ACC112 (cell line): ENCODE results near the gene SGO1.
A peak's percentile ranks its signal among the peaks of the same experiment; 100 is the strongest.
"Not testable (repeated sequence)": the region's sequence is repeated elsewhere in the genome, so short reads cannot be mapped to it uniquely, and the experiment has no call there.

Experiments used
- H2AFZ ChIP-seq: fragments of 200-600 bp; sonication (generic); one replicate; pipeline ENCODE4 v1.6.0; 2017; ENCODE audit warnings: antibody characterized with exemption, low read length; ENCODE audit not compliant: unreplicated experiment
- H3K27ac ChIP-seq: fragments of 200-600 bp; sonication (generic); 2 replicates; pipeline ENCODE4 v1.5.1; 2014; ENCODE audit warnings: low read depth, mild to moderate bottlenecking, antibody characterized with exemption, low read length, moderate library complexity
- H3K27me3 ChIP-seq: fragments of 200-600 bp; sonication (generic); 2 replicates; pipeline ENCODE4 v1.6.1; 2014; ENCODE audit warnings: mild to moderate bottlenecking, antibody characterized with exemption, low read length, moderate library complexity, mixed read lengths; ENCODE audit not compliant: insufficient read depth
- H3K36me3 ChIP-seq: fragments of 200-600 bp; sonication (generic); 2 replicates; pipeline ENCODE4 v1.6.1; 2016; ENCODE audit warnings: mild to moderate bottlenecking, antibody characterized with exemption, low read length, moderate library complexity, mixed read lengths; ENCODE audit not compliant: insufficient read depth
- H3K4me1 ChIP-seq: fragments of 200-600 bp; sonication (generic); one replicate; pipeline ENCODE4 v1.6.1; 2016; ENCODE audit warnings: low read length, mixed read lengths; ENCODE audit not compliant: insufficient read depth, unreplicated experiment, control insufficient read depth
- H3K4me3 ChIP-seq: fragments of 200-600 bp; sonication (generic); 2 replicates; pipeline ENCODE4 v1.5.1; 2014; ENCODE audit warnings: mild to moderate bottlenecking, low read depth, low read length
- H3K79me2 ChIP-seq: fragments of 200-600 bp; sonication (generic); one replicate; pipeline ENCODE4 v1.6.0; 2016; ENCODE audit warnings: low read length; ENCODE audit not compliant: control insufficient read depth, unreplicated experiment, insufficient read depth

The SGO1 gene

GRCh38 chr3:20205898-20206297 is 19.9 kb upstream of the SGO1 start:
- H3K27me3 ChIP-seq: peaks cover 10% of the 10 kb centered on the region; the same call in 1 of the 2 replicates
- not testable (repeated sequence) for H3K27ac ChIP-seq, H3K79me2 ChIP-seq, H3K4me1 ChIP-seq, H2AFZ ChIP-seq, H3K4me3 ChIP-seq, H3K36me3 ChIP-seq

- H3K27me3 ChIP-seq: peaks cover 8% of the 10 kb centered on the region; the same call in 1 of the 2 replicates
- H3K79me2 ChIP-seq: no peaks in the 10 kb centered on the region
- no peaks in the 10 kb centered on the region for H3K36me3 ChIP-seq
- H2AFZ ChIP-seq: no peak overlapping the region
- H3K4me3 ChIP-seq: no peak overlapping the region
- no peak overlapping the region for H3K27ac ChIP-seq
- H3K4me1 ChIP-seq: no peaks in the 10 kb centered on the region
Measured at GRCh38 chr3:20201143-20201542, 15.1 kb upstream of the SGO1 start.

- Histone ChIP-seq H3K4me3 (no peak overlapping the region), H3K36me3 (no peaks in the 10 kb centered on the region), H2AFZ (no peak overlapping the region), H3K79me2 (no peaks in the 10 kb centered on the region), H3K27ac (no peak overlapping the region), H3K4me1 (no peaks in the 10 kb centered on the region), H3K27me3 (no peaks in the 10 kb centered on the region)
Measured at GRCh38 chr3:20197775-20198174, 11.8 kb upstream of the SGO1 start.

- no peak overlapping the region for H2AFZ ChIP-seq
- H3K36me3 ChIP-seq: no peaks in the 10 kb centered on the region
- H3K27ac ChIP-seq: no peak overlapping the region
- no peak overlapping the region for H3K4me3 ChIP-seq
- H3K79me2 ChIP-seq: no peaks in the 10 kb centered on the region
- no peaks in the 10 kb centered on the region for H3K27me3 ChIP-seq
- no peaks in the 10 kb centered on the region for H3K4me1 ChIP-seq
Measured at GRCh38 chr3:20194793-20195460, 8.9 kb upstream of the SGO1 start.

- H3K4me1 ChIP-seq: peaks cover 8% of the 10 kb centered on the region
- no peaks in the 10 kb centered on the region for H3K27me3 ChIP-seq
- H3K79me2 ChIP-seq: no peaks in the 10 kb centered on the region
- no peak overlapping the region for H3K27ac ChIP-seq
- no peak overlapping the region for H2AFZ ChIP-seq
- H3K36me3 ChIP-seq: no peaks in the 10 kb centered on the region
- H3K4me3 ChIP-seq: no peak overlapping the region
Measured at GRCh38 chr3:20190991-20191390, 5.0 kb upstream of the SGO1 start.

- Histone ChIP-seq H3K27ac (peak overlapping the region; percentile 74), H2AFZ (peak overlapping the region; percentile 100), H3K27me3 (no peaks in the 10 kb centered on the region), H3K79me2 (peaks cover 27% of the 10 kb centered on the region), H3K36me3 (no peaks in the 10 kb centered on the region), H3K4me1 (peaks cover 22% of the 10 kb centered on the region), H3K4me3 (peak overlapping the region; percentile 93)
Measured at GRCh38 chr3:20186600-20187004, 596 bp upstream of the SGO1 start.

GRCh38 chr3:20185331-20185678 is 701 bp downstream of the SGO1 start:
- Histone ChIP-seq H3K36me3 (no peaks in the 10 kb centered on the region), H3K27ac (peak overlapping the region; percentile 60; the same call in 1 of the 2 replicates), H3K79me2 (peaks cover 27% of the 10 kb centered on the region), H3K4me3 (peak overlapping the region; percentile 93), H2AFZ (peak overlapping the region; percentile 94), H3K27me3 (no peaks in the 10 kb centered on the region), H3K4me1 (peaks cover 22% of the 10 kb centered on the region)

- peaks cover 18% of the 10 kb centered on the region for H3K4me1 ChIP-seq
- H3K27me3 ChIP-seq: no peaks in the 10 kb centered on the region
- no peak overlapping the region for H3K4me3 ChIP-seq
- H3K79me2 ChIP-seq: peaks cover 27% of the 10 kb centered on the region
- H2AFZ ChIP-seq: no peak overlapping the region
- peaks cover 4% of the 10 kb centered on the region; the same call in 1 of the 2 replicates for H3K36me3 ChIP-seq
- H3K27ac ChIP-seq: no peak overlapping the region
Measured at GRCh38 chr3:20182206-20182605, 3.8 kb downstream of the SGO1 start.

- Histone ChIP-seq H3K36me3 (peaks cover 4% of the 10 kb centered on the region; the same call in 1 of the 2 replicates), H3K79me2 (peaks cover 27% of the 10 kb centered on the region), H3K4me3 (no peak overlapping the region)
Measured at GRCh38 chr3:20181276-20181675, 4.7 kb downstream of the SGO1 start.

GRCh38 chr3:20173844-20174410 is 12.1 kb downstream of the SGO1 start:
- no peaks in the 10 kb centered on the region for H3K27me3 ChIP-seq
- no peaks in the 10 kb centered on the region for H3K4me1 ChIP-seq
- no peak overlapping the region for H3K4me3 ChIP-seq
- no peak overlapping the region for H2AFZ ChIP-seq
- H3K79me2 ChIP-seq: no peaks in the 10 kb centered on the region
- peaks cover 15% of the 10 kb centered on the region for H3K36me3 ChIP-seq
- no peak overlapping the region for H3K27ac ChIP-seq

More at GRCh38 chr3:20181276-20181675, 4.7 kb downstream of the SGO1 start:
- Histone ChIP-seq H3K27me3 (no peaks in the 10 kb centered on the region), H2AFZ (no peak overlapping the region), H3K27ac (no peak overlapping the region), H3K4me1 (peaks cover 14% of the 10 kb centered on the region)

- no peaks in the 10 kb centered on the region for H3K79me2 ChIP-seq
- H3K27ac ChIP-seq: no peak overlapping the region
- no peak overlapping the region for H2AFZ ChIP-seq
- H3K4me1 ChIP-seq: no peaks in the 10 kb centered on the region
- peaks cover 14% of the 10 kb centered on the region for H3K36me3 ChIP-seq
- H3K4me3 ChIP-seq: no peak overlapping the region
- H3K27me3 ChIP-seq: no peaks in the 10 kb centered on the region
Measured at GRCh38 chr3:20161714-20162113, 24.3 kb downstream of the SGO1 start.
